ENCODE results near the gene SNX32.

Gene SNX32

GRCh38 chr11:65833297-65834030, at the start of gene SNX32:
TSS of gene SNX32 (plus strand) at chr11:65833963. CDS start at chr11:65834066, 103 bp downstream.
- DNase-seq, result peak; percentile 59

- no peak for DNase-seq
These were observed 48.3 kb upstream of the SNX32 start for GRCh38 chr11:65785319-65786007.

DNA sequence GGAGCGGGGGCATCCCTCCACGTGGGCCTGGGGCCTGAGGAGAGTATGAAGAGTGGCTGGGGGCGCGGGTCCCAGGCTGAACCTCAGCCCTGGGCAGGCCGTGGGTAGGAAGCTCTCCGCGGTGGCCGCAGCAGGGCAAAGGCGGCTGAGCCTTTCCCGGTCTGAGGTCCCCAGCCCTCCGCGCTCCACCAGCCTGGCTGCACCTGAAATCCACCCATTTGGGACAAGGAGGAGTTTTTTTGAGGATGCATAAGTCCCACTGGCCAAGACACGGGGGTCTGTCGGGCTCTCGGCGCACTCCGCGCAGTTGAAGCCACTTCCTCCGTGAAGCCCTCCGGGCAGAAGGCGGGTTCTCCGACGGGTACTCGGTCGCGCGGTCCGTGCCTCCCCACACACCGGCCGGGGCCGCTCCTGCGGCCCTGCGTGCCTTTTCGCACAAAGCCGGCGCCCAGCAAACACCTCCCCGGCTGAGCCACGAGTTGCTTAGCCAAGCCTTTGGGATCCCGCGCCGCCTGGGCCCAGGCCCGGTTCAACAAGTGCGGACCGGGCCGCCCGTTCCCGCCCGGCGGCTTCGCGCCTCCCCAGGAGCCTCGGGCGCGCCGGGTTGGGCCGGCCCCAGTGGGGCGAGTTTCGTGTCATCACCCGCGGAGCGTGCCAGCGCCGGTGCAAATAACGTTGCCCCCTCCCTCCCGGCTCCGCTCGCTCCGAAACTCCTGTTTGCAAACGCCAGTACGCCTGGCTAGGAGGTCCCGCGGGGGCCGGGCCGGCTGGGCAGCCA, 47.6 kb upstream of the SNX32 start:
- DNase-seq, result no peak

GRCh38 chr11:65786786-65787636, 46.8 kb upstream of the SNX32 start, which contains the start of gene OVOL1:
TSS of gene OVOL1 (plus strand) at chr11:65787063. CDS start at chr11:65787374, 311 bp downstream.
- no peak for DNase-seq

DNA sequence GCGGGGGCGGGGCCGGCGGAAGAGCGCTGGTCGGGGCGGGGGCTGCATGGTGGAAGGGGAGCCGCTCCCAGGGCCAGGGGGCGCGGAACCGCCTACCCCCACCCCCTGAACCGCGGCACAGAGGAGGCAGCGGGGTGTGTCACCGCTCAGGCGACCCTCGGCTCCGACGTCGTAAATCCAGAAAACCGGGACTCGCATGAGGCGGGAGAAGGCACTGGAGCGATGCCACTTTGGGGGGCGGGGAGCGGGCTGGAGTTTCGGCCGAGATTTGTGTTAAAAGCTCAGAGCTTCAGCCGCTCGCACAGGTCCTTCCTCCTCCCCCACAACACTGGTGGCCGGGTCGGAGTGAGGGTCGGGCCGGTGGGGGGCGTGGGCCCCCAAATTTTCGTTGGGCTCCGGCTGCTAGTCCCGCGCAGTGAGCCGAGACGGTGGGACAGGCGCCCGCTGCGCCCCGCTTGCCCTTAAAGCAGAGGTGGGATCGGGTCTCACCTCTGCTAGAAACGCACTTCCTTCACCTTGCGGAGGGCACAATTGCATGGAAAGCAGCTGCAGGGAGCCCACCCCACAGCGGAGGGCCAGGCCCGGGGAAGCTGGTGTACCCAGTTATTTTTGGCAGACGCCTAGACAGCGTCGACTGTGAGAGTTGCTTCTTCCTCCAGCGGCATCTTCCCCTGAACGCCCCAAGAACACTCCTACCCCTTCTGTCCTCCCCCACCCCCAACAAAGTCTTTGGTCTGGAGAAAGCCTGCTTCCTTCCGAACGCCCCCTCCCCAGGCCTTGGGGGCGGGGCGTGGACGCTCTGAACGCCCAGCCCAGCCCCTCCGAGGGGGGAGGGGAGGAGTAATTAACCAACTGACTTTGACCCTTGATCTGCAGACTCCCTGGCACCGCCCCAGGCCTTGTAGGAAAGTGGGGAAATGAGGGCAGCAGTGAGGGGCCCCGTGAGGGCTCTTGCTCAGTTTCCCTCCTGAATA, 45.8 kb upstream of the SNX32 start:
- DNase-seq, result no peak

GRCh38 chr11:65788821-65789220, 44.9 kb upstream of the SNX32 start:
- no peak for DNase-seq

DNA sequence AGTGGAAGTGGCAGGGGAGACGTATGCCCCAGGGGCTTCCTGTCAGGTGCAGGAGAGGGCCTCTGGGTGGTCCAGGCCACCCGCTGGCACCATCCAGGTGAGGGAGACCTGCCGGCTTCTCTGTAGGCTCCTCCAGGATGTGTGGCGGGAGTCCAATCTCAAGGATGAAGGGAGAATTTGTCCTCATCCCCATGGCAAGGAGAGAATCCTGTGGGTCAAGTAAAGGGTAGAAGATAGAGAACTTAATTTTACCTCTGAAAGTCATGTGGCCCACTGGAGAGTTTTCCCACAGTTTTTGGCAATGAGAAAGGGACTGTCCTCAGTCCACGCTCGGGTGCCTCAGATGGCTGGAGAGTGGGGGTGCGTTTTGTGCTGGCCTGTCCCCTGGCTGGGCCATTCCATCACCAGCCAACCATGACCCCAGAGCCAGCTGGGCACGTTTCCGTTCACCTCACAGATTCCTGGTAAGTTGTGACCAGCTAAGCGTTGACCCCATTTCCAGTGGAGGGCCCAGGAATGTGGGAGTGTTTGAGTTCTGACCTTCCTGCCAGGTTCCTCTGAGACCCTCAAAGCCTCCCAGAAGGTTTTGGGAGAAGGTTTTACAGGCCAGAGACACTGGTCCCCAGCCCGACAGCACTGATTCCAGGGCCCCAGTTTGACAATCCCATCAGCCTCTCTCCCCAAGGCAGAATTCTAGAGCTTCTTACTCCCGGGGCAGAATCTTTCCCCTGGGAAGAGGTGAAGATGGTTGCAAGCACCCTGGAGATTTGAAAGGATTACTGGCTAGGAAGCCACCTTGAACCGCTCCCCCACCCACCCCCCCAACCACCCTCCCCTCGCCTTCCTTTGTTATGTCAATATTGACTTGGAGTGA, 44.3 kb upstream of the SNX32 start:
- no peak for DNase-seq

- no peak for DNase-seq
These were observed 43.5 kb upstream of the SNX32 start for GRCh38 chr11:65790104-65790901.

DNA sequence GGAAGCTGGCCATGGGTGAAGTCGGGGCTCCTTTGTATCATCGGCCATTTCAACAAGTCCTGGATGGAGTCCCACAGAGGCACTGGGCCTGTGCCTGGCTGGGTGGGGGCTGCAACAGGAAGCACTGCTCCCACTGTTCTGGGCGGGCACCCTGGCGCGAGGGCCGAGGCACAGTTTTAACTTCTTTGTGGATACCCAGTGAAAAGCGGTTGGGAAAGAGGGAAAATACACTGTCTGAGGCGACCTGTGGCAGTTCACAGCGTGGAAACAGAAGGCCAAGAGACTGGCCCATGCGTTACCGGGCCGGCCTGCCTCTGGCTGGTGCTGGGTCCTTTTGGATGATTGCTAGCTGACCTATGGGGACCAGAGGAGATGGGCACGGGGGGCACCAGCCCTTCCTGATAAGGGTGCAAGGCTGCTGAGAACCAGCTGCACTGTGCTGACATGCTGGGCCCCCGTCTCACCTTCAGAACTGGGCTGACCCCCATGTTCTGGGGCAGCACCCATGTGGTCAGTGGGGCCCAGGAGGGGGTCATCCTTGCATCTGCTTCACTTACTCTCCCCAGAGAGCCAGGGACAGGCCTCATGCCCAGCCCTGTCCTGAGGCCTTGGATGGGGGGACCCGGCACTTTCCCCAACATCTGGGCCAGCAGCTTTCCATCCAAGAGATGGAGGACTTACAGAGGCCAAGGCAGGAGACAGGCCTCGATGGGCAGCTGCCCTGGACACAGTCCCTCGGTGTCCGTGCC, 42.7 kb upstream of the SNX32 start:
- DNase-seq, result no peak

DNA sequence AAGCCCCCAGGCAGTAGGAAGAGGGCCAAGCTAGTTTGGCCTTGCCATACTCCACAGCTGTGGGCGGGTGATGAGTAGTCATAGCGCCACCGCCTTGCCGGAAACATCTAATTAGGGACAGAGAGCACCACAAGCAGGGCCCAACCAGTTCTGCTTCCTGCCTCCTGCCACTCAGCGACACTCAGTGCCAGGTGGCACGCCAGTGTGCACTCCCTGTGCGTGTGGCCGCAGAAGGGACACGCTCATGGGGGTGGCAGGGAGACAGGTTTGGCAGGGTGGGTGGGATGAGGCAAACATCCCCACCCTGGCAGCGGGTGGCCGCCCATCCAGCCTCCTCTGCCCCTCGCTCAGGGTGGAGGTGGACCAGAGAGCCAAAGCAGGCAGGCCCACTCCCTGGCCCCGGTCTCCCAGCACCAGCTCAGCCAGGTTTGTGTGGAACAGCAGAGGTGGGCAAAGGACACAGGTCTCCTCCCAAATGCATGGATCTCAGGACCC, 42.0 kb upstream of the SNX32 start:
- no peak for DNase-seq

DNA sequence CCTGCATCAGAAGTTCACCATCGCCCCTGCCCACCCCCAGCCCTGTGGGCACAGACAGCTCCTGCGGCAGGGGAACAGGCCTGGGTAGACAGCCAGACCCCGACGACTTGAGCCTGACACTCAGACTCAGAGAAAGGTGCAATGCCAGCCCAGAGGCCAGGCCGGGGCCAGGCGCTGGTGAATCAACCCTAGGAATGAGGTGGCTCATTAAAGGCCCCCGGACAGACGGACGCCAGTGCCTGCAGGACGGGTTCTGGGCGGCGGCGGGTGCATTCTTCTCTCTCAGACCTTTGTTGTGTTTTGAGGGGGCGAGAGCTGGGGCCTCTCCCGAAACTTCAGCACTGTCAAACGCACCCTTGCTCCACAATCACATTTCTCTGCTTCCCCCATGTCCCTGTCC, 41.3 kb upstream of the SNX32 start:
- no peak for DNase-seq

- DNase-seq, result no peak
These were observed 40.6 kb upstream of the SNX32 start for GRCh38 chr11:65793144-65793581.

GRCh38 chr11:65793625-65794400, 40.0 kb upstream of the SNX32 start:
- no peak for DNase-seq

GRCh38 chr11:65794570-65795510, 38.9 kb upstream of the SNX32 start:
- no peak for DNase-seq

DNA sequence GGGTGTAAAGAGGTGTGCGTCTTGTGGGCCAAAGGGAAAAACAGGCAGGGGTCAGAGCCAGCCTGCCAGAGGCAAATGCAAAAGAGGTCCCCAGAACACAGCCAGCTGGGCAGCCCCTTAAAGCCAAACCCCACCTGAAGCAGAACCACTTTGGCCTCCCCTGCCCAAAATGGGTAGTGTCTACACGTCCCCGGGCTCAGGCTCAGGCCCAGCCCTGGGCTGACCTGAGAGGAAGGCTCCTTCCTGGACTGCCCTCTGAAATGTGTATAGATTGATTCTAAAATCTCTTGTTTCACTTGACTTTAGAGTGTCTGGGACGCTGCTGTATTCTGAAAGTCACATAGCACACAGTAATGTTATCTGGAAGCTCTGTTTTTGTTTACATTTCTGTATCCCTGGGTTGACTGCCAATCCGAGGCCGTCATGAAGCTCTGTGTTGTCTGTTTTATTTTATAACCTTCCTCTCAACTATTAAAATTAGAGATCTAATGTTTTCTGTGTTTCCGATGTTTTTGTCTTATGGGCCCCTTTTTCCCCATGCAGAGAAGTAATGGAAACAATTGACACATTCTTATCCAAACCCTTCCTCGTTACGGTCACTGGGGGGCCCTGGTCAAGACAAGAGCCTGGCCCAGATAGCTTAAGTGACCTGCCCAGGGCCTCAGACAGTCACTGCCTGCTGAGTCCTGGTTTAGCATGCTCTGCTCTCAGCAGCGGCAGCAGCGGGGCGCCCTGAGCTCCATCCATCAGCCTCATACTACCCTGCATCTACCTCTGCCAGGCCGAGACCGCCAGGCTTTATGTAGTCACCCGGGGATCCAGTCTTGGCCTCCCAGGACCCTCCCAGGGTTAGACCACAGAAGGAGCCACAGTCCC, 36.8 kb upstream of the SNX32 start:
- DNase-seq, result no peak

Data from NCI-H1694 treated with DMSO at 0.1 percent for 48 hours (cell line).